HG03108 (cell line): ENCODE results near the gene RASL10B.
"Not testable (repeated sequence)": the region's sequence is repeated elsewhere in the genome, so short reads cannot be mapped to it uniquely, and the experiment has no call there.

Source experiments
- ATAC-seq: cut with Tn5 transposase; IDR thresholded peaks from one replicate; pipeline ENCODE4 v1.9.1; 2021; ENCODE audit warnings: moderate library complexity; ENCODE audit not compliant: unreplicated experiment

RASL10B gene

GRCh38 chr17:35731239-35731916, at the start of gene RASL10B:
Gene RASL10B (plus strand): TSS chr17:35731639. CDS start chr17:35735185, 3,546 bp downstream.
- ATAC-seq = no peak

DNA sequence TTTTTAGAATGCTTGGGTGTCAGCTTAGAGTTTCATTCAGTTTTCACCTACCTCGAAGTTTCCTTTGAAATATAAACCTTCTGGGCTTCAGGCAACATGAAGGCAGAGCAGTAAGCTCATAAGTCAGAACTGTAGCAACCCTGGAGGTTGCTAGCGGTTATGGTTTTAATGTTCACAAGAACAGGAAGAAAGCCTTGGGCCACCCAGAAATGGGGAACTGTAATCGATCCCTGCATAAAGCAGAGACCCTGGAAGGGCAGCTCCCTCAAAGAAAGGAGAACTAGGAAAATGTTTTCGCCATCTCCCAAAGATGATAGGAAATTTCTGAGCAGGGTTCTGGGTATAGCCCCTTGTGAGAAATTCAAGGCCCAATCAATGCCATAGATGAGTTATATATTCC, 47.8 kb upstream of the RASL10B start:
- no peak for ATAC-seq

DNA sequence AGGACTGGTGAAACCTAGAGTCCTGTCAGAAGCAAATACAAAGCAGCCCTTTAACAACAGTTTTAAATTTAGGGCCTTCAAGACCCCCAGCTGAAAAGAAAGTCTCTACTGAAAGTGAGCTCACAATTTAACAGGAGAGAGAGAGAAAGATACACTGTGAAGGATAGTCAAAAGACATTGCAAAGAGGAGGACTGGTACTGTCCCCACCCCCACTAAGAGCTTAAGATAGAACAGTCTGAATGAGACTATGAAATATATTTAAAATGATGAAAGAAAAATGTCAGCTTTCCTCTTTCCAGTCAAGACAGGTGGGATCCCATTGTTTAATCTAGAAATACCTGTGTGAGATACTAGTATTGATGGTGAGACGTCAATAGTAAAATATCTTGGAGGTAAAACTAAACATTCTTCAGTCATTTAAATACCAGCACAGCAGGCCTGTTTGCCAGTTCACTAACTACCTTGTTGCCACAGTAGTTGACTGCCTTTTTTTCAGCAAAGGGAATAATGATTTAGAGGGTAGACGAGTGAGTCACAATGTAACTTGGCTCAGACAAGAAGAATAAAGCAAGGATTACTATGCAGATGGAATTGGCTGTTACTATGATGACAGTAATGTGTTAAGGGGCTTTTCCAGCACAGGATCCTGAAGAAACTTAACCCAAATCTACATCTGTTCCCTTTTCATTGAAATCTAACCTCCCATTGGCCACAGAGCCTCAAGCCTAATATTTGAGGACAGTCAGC, 47.2 kb upstream of the RASL10B start:
- no peak for ATAC-seq

DNA sequence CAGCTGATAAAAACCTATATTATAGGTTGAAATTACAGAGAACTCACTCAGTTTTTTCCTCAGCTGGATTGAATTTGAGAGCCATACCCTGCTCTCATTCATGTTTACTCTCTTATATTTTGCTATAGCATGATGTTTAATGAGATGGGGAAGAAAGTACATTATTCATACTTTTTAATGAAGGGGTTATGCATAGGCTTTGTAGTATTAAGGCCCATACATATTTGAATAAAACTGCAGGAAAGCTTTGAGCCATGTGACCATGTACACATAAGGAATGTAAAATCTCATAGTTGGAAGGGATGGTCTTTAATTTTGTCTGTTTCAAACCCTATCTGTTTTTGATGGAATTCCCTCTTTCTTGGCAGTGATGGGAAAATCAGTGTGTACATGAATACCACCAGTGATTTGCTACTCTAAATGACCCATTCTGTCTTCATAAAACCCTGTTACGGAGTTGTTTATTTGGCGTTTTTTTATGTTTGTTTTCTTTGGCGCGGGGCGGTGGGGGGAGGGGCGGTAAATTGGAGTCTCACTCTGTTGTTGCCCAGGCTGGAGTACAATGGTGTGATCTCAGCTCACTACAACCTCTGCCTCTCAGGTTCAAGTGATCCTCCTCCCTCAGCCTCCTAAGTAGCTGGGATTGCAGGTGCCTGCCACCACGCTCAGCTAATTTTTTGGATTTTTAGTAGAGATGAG, 38.8 kb upstream of the RASL10B start:
- ATAC-seq = no peak

- no peak for ATAC-seq
These were observed 37.8 kb upstream of the RASL10B start for GRCh38 chr17:35693662-35694061.

DNA sequence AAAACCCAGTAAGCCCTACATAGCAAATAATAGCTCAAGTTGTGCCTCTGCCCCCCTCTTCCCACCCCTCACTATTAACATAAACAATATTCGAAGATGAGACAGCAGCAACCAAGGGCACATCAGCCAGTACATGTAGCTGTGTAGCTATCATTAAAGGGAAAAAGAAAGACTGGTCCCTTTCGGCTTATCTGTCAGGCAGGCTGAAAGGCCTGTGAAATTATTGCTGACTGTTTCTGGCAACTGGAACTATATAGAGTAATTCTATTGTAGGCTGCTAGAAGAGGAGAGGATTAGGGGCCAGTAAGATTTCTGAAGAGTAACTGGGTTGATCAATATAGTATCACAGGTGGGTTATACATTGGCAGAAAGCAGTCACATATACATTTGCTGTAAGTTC, 36.5 kb upstream of the RASL10B start:
- ATAC-seq = no peak

DNA sequence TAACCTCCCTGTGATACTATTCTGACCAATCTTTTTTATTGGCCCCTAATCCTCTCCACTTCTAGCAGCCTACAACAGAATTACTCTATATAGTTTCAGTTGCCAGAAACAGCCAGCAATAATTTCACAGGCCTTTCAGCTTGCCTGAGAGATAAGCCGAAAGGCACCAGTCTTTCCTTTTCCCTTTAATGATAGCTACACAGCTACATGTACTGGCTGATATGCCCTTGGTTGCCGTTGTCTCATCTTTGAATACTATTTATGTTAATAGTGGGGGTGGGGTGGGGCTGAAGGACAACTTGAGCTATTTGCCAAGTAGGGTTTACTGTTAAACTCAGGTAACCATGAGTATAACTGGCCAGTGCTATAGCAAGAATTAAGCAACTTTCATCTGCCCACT, 35.8 kb upstream of the RASL10B start:
- no peak for ATAC-seq

GRCh38 chr17:35698800-35699199, 32.6 kb upstream of the RASL10B start:
- ATAC-seq = no peak

DNA sequence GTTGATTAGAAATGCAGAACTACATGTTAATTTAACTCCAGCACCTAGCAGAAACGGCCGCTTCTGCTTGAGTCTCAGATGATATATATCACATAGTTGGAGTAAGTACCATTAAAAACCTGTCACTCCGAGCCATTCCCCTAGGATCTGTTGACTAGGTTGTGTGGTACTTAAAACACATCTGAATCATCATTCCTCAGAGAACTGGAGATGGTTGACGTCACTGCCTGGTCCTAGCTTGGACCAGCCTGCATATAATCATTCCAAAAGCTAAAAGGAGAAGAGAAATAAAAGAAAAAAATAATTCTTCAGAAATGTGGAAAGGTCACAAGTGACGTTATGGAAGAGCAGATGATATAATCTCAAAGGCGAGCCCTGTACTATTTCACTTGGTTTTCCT, 31.3 kb upstream of the RASL10B start:
- ATAC-seq = no peak

DNA sequence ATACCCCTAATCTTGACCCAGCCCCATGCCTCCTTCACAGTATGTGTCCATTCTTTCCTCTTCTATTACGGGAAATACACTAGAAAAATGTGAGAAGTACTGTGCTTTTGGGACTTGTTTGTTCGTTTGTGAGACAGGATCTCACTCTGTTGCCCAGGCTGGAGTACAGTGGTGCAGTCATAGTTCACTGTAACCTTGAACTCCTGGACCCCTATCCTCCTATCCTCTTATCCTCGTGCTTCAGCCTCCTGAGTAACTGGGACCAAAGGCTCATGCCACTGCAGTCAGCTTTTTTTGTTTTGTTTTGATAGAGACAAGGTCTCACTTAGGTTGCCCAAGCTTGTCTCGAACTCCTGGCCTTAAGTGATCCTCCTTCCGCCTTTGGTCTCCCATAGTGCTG, 29.9 kb upstream of the RASL10B start:
- ATAC-seq = no peak

DNA sequence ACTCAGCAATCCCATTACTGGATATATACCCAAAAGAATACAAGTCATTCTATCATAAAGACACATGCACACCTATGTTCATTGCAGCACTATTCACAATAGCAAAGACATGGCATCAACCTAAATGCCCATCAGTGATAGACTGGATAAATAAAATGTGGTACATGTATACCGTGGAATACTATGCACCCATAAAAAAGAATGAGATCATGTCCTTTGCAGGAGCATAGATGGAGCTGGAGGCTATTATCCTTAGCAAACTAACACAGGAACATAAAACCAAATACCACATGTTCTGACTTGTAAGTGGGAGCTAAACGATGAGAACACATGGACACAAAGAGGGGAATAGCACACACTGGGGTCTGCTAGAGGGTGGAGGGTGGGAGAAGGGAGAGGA, 28.1 kb upstream of the RASL10B start:
- ATAC-seq = not testable (repeated sequence)

DNA sequence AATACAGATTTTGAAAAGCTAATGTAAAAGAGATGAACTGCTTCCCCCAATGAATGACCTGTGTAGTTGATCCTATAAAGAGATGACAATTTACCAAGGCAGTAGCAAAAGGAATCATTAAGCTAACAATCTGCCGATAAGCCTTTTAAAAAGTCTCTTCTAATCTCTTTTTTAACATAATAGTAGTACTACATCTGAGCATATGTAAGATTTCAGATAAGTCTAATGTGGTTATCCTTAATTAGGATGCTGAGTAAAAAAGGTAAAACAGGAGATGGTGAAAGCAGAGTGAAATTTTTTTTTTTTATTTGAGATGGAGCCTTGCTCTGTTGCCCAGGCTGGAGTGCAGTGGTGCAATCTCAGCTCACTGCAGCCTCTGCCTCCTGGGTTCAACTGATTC, 26.2 kb upstream of the RASL10B start:
- ATAC-seq = no peak

- ATAC-seq = no peak
These were observed 25.7 kb upstream of the RASL10B start for GRCh38 chr17:35705705-35706104.

- no peak for ATAC-seq
These were observed 23.3 kb upstream of the RASL10B start for GRCh38 chr17:35708149-35708548.

DNA sequence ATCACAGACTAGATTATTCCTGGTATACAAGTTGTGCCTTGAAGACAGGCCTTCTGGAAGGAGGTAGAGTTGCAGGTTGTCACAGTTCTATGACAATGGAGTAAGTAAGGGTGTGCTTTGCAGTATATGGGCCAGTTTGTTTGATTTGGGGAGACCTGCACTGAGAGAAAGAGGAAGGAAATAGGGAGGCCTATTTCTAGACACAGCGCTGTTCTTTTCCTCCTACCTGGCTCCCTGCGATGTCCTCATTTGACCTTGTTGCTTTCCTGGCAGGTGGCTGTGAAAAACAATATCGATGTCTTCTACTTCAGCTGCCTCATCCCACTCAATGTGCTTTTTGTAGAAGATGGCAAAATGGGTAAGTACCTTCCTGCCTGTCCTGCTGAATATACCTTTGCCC, 22.5 kb upstream of the RASL10B start:
- no peak for ATAC-seq

GRCh38 chr17:35709874-35710273, 21.6 kb upstream of the RASL10B start:
- ATAC-seq = no peak

- no peak for ATAC-seq
These were observed 20.5 kb upstream of the RASL10B start for GRCh38 chr17:35710950-35711349.

- no peak for ATAC-seq
These were observed 18.2 kb upstream of the RASL10B start for GRCh38 chr17:35713069-35713728.

DNA sequence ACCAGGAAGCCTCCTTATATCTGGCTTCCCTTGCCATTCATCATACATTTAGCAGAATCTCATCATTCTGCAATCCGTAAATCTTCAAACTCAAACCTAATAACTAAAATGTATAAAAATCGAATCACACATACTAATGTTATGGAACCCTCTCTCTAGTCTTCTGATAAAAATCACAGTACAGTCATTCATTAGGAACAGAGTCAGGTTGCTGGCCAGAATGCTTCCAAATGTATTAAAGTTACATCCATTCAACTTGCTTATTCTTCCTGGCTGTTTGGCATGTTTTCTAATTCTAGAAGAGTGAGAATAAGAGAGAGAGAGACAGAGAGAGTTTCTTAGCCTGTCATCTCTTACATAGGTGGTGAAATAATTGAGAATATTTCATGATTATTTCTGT, 16.5 kb upstream of the RASL10B start:
- ATAC-seq = no peak

- ATAC-seq = no peak
These were observed 16.0 kb upstream of the RASL10B start for GRCh38 chr17:35715416-35715815.

GRCh38 chr17:35716173-35716572, 15.3 kb upstream of the RASL10B start:
- ATAC-seq = no peak
